22Rv1 (cell line): ENCODE results near the gene LIMK2.

Experiments used
- H3K27ac ChIP-seq: fragments of 450-650 bp; 2 replicates; pipeline ENCODE4 v1.5.1; 2017
- ZFX ChIP-seq: fragments of 450-650 bp; IDR thresholded peaks from 2 replicates; pipeline ENCODE4 v1.6.1; 2017; ENCODE audit warnings: antibody characterized with exemption, borderline replicate concordance
- TF ChIP-seq, protein P1 (sequence below): fragments of 450-650 bp; IDR thresholded peaks from 2 replicates; pipeline ENCODE4 v1.5.1; 2017; ENCODE audit warnings: mild to moderate bottlenecking

The LIMK2 gene

DNA sequence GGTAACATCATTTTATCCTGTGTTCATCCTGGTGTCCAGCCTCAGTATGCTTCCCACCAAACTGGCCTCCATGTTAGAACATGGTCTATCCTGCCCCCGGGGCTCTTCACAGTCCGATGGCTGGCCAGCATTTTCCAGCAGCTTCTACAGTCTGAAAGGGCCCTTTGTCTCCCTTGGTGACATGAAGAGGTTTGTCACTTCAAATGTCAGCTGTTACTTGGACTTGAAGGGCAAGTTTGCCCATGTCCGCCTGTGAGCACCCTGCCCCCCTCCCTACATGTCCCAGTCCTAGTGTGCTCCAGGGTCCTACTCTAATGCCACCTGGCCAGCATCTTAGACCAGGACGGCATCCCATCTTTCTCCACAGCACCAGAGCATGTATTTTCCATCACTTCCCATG lies 109.3 kb downstream of the LIMK2 start:
- TF ChIP-seq ZFX = no peak
- TF ChIP-seq, protein P1, sequence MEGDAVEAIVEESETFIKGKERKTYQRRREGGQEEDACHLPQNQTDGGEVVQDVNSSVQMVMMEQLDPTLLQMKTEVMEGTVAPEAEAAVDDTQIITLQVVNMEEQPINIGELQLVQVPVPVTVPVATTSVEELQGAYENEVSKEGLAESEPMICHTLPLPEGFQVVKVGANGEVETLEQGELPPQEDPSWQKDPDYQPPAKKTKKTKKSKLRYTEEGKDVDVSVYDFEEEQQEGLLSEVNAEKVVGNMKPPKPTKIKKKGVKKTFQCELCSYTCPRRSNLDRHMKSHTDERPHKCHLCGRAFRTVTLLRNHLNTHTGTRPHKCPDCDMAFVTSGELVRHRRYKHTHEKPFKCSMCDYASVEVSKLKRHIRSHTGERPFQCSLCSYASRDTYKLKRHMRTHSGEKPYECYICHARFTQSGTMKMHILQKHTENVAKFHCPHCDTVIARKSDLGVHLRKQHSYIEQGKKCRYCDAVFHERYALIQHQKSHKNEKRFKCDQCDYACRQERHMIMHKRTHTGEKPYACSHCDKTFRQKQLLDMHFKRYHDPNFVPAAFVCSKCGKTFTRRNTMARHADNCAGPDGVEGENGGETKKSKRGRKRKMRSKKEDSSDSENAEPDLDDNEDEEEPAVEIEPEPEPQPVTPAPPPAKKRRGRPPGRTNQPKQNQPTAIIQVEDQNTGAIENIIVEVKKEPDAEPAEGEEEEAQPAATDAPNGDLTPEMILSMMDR = no peak
- no peak overlapping the region for H3K27ac ChIP-seq

DNA sequence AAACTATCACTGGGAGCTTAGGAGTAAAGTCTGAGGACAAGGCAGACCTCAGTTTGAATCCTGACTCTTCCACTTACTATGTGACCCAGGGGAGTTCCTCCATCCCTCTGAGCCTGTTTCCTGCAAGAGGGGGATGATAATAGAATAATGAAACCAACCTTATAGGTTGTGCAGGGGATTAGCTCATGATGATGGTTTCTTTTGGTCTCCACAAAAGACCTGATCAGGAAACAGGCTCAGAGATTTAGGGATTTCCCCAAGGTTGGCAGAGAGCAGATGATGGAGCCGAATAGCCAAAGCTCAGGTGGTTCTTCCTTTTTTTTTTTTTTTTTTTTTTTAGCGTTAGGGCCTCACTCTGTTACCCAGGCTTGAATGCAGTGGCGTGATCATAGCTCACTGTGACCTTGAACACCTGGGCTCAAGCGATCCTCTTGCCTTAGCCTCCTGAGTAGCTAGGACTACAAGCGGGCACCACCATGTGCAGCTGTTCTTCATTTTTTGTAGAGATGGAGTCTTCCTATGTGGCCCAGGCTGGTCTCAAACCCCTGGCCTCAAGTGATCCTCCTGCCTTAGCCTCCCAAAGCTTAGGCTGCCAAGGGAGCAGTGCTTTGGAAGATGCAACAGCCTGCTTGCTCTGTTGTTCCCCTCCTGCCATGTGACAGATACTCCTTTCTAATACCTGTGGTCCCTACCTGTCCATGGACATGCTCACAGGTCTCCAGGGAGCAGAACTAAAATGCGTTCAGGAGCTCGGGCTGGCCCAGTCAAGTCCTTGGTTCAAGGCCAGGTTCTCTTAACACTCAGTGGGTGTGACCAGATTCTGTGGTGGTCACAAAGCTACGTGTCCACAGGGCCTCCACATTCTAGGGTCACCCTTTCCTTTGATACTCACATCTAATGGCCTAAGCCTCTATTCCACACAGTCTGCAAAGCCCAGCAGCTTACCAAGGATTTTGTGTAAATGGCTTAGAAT lies 111.8 kb downstream of the LIMK2 start:
- H3K27ac ChIP-seq = no peak overlapping the region
- TF ChIP-seq, protein P1 = no peak
- TF ChIP-seq ZFX = no peak

DNA sequence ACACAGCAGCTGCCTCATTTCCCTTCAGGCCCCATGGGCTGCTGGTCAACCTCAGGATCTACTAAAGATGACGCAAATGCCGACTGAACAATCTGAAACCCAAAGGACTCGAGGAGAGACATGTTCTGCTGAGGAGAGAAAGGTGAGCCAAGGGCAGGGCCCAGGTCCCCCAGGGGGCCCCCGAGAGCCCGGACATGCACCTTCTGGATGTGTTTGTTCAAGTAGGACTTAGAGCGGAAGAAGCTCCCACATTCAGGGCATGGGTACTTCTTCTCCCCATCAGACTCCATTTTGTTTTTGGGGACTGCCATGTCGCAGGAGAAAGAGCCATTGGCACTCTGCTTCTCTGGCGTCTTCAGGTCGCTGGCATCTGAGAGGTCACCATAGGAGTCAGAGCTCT lies 114.8 kb downstream of the LIMK2 start:
- no peak for TF ChIP-seq ZFX
- TF ChIP-seq, protein P1 = no peak
- no peak overlapping the region for H3K27ac ChIP-seq

DNA sequence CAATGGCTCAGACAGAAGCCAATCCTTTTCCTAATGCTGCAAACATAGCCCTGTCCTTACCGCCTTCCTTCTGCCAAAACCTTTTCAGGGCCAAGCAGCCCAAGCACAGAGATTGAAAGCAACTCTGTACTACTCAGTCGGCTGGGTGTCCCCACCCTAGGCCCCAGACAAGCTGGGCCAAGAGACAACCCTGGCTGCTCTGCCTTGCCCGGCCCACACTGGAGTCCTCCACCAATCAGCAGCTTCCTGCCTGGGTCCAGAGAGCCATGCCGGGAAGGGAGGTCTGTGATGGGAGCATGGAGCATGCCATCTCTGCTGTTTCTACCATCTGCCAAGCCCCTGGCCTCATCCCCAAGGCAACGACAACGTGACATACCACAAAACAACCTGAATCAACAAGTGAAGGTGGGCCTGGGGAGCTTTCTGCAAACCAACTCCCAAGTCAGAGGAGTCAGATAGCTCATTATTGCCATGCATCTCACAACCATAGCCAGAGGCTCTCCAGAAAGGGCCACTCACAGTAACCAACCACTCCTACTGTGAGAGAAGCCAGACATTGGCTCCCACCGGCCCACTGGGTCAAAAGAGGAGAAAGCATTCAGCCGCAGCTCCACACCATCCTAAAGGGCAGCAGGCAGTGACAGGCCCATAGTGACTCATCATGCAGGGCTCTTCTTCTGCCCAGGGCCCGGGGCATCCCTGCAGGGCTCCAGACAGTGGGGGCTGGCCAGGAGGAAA lies 115.9 kb downstream of the LIMK2 start:
- H3K27ac ChIP-seq = no peak overlapping the region
- TF ChIP-seq, protein P1 = no peak
- TF ChIP-seq ZFX = no peak

DNA sequence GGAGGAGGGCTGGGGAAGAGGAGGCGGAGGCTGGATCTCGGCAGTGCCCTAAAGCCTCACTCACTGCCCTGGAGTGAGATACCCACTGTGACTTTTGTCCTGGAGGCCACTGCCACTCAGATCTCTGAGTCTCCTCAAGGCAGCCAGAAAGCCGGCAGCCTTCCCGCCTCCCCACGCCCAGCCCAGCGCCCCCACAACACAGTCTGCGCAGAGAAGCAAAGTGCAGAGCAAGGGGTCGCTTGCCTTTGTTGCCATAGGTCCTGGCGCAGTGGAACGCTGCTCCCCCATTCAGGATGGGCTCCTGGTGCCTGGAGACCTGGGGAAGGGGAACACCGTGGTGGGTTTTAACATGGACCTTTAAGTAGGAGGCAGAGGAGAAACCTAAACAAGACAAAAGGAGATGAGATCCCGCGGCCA lies 116.5 kb downstream of the LIMK2 start:
- no peak overlapping the region for H3K27ac ChIP-seq
- no peak for TF ChIP-seq ZFX
- TF ChIP-seq, protein P1 = no peak

DNA sequence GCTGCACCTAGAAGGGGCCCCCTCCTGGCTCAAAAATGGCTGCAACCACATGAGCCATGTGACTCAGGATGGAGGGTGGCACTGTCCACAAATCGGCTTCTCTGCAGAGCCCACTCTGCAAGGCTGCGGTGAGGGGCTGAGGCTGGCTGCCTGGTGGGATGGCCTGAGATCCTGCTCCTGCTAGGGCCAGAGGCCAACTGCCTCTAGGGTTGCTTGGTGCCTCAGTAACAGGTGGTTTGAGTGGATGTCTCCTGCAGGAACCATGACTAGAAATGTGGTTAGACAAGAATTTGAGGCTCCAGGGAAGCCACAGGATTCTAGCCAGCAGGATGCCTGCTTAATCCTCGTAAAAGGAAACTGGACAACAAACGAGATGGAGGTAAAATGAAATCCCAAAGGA lies 116.9 kb downstream of the LIMK2 start:
- H3K27ac ChIP-seq = no peak overlapping the region

More for the DNA sequence above, 116.9 kb downstream of the LIMK2 start:
- no peak for TF ChIP-seq ZFX
